ENCODE data around the gene CDH15. TPM values are rescaled to one million over a fixed set of nuclear protein-coding genes. Genes with fewer than 3 reads are reported as not detected.

Gene CDH15
- total and polyA plus RNA-seq, 2 of the 13 experiments (the other 11 are each of a cell fraction or from before 2014, with no cell fraction given) = 0.74 to 2.2 TPM

DNA sequence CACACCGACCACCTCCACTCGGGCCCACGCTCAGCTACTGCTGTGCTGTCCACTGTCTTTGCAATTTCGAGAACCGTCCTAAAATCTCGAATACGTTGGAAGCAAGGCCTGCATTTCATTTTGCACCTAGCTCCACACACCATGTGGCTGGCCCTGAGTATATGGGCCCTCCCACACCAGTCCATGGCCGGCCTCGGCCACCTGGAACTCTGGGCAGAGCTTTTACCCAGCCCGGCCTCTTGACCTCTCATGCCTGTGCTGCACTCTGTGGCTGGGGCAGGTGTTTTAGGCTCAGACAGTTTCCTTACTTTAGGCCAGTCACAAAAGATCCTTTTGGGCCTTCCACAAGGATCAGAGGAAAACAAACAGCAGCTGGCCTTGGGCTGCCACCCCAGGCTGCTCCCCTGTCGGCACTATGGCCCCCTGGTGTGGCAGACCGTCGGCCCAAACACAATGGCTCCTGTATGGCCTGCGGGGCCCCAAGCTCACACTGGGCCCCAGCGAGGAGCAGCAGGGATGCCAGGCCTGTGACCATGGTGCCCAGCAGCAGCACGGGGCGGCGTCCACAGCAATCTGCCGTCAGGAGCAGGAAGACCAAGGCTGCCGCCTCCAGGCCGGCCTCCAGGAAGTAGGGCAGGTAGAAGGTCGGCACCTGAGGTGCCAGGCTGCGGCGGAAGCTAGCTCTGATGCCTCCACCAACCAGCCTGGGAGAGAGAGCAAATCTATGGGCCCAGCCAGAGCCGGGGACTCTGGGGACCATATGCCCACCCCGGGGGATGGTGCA is 26.3 kb downstream of the CDH15 start (continued):
- TF ChIP-seq IRF2 (CRISPR knock-in tag; IDR thresholded peaks at IDR 0.05) (peak; percentile 73; the same call in 1 of the 2 replicates), TSC22D2 (CRISPR knock-in tag; IDR thresholded peaks at IDR 0.05; ENCODE audit: borderline replicate concordance) (no peak), CREB1 (IDR thresholded peaks at IDR 0.05) (no peak), CREB1 (CRISPR knock-in tag; IDR thresholded peaks at IDR 0.05) (no peak), PITX1 (CRISPR knock-in tag; IDR thresholded peaks at IDR 0.05) (peak; percentile 87; the same call in 1 of the 2 replicates), ESRRA (CRISPR knock-in tag; IDR thresholded peaks at IDR 0.05; ENCODE audit: low read depth) (0 out of 2 replicates have a peak, but pooled peaks have one; percentile 40), ZNF44 (CRISPR knock-in tag; IDR thresholded peaks at IDR 0.05) (no peak), FOXO1 (CRISPR knock-in tag; IDR thresholded peaks at IDR 0.05) (peak; percentile 90), ZNF670 (CRISPR knock-in tag; IDR thresholded peaks at IDR 0.05; ENCODE audit: borderline replicate concordance) (no peak), ZSCAN12 (CRISPR knock-in tag; IDR thresholded peaks at IDR 0.05) (0 out of 2 replicates have a peak, but pooled peaks have one; percentile 54), MEF2D (CRISPR knock-in tag; IDR thresholded peaks at IDR 0.05) (no peak), RFX5 (IDR thresholded peaks at IDR 0.05; ENCODE audit: low read depth, low read length) (no peak), KDM2A (CRISPR knock-in tag; IDR thresholded peaks at IDR 0.05; ENCODE audit: borderline replicate concordance, low read depth) (peak; percentile 84), SALL2 (CRISPR knock-in tag; IDR thresholded peaks at IDR 0.05) (peak; percentile 69; the same call in 1 of the 2 replicates), MIER3 (CRISPR knock-in tag; IDR thresholded peaks at IDR 0.05; ENCODE audit: borderline replicate concordance) (peak; percentile 79; the same call in 1 of the 2 replicates), HNF4G (IDR thresholded peaks at IDR 0.05; ENCODE audit: borderline replicate concordance, low read depth, low read length) (peak; percentile 20; the same call in 1 of the 2 replicates), HNF4G (CRISPR knock-in tag; IDR thresholded peaks at IDR 0.05; ENCODE audit: borderline replicate concordance, low read depth) (0 out of 2 replicates have a peak, but pooled peaks have one; percentile 9), KLF13 (CRISPR knock-in tag; IDR thresholded peaks at IDR 0.05) (0 out of 2 replicates have a peak, but pooled peaks have one; percentile 12), ZFP36L1 (CRISPR knock-in tag; IDR thresholded peaks at IDR 0.05) (no peak), ARNTL (CRISPR knock-in tag; IDR thresholded peaks at IDR 0.05) (no peak; the same call in none of the 2 replicates), ZNF737 (CRISPR knock-in tag; IDR thresholded peaks at IDR 0.05; ENCODE audit: borderline replicate concordance) (no peak), PHB2 (IDR thresholded peaks at IDR 0.05; ENCODE audit: partially characterized antibody) (no peak), ZNF644 (CRISPR knock-in tag; IDR thresholded peaks at IDR 0.05; ENCODE audit: low read depth) (peak; percentile 69)
- TF ChIP-seq, protein P1, sequence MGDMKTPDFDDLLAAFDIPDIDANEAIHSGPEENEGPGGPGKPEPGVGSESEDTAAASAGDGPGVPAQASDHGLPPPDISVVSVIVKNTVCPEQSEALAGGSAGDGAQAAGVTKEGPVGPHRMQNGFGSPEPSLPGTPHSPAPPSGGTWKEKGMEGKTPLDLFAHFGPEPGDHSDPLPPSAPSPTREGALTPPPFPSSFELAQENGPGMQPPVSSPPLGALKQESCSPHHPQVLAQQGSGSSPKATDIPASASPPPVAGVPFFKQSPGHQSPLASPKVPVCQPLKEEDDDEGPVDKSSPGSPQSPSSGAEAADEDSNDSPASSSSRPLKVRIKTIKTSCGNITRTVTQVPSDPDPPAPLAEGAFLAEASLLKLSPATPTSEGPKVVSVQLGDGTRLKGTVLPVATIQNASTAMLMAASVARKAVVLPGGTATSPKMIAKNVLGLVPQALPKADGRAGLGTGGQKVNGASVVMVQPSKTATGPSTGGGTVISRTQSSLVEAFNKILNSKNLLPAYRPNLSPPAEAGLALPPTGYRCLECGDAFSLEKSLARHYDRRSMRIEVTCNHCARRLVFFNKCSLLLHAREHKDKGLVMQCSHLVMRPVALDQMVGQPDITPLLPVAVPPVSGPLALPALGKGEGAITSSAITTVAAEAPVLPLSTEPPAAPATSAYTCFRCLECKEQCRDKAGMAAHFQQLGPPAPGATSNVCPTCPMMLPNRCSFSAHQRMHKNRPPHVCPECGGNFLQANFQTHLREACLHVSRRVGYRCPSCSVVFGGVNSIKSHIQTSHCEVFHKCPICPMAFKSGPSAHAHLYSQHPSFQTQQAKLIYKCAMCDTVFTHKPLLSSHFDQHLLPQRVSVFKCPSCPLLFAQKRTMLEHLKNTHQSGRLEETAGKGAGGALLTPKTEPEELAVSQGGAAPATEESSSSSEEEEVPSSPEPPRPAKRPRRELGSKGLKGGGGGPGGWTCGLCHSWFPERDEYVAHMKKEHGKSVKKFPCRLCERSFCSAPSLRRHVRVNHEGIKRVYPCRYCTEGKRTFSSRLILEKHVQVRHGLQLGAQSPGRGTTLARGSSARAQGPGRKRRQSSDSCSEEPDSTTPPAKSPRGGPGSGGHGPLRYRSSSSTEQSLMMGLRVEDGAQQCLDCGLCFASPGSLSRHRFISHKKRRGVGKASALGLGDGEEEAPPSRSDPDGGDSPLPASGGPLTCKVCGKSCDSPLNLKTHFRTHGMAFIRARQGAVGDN (CRISPR knock-in tag; IDR thresholded peaks at IDR 0.05) = peak; percentile 97
- TF ChIP-seq, protein P2, sequence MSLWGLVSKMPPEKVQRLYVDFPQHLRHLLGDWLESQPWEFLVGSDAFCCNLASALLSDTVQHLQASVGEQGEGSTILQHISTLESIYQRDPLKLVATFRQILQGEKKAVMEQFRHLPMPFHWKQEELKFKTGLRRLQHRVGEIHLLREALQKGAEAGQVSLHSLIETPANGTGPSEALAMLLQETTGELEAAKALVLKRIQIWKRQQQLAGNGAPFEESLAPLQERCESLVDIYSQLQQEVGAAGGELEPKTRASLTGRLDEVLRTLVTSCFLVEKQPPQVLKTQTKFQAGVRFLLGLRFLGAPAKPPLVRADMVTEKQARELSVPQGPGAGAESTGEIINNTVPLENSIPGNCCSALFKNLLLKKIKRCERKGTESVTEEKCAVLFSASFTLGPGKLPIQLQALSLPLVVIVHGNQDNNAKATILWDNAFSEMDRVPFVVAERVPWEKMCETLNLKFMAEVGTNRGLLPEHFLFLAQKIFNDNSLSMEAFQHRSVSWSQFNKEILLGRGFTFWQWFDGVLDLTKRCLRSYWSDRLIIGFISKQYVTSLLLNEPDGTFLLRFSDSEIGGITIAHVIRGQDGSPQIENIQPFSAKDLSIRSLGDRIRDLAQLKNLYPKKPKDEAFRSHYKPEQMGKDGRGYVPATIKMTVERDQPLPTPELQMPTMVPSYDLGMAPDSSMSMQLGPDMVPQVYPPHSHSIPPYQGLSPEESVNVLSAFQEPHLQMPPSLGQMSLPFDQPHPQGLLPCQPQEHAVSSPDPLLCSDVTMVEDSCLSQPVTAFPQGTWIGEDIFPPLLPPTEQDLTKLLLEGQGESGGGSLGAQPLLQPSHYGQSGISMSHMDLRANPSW (CRISPR knock-in tag; IDR thresholded peaks at IDR 0.05; ENCODE audit: borderline replicate concordance) = no peak; the same call in 1 of the 2 replicates
